HEK293T (cell line): ENCODE measurements around the gene GLTPD2.

ENCODE experiments used
- ARNT ChIP-seq: fragments of 450-650 bp; IDR thresholded peaks from 2 replicates; pipeline ENCODE4 v1.6.1; 2017; ENCODE audit warnings: mild to moderate bottlenecking
- BHLHE40 ChIP-seq: fragments of 450-650 bp; IDR thresholded peaks from 2 replicates; pipeline ENCODE4 v1.6.1; 2016; ENCODE audit warnings: mild to moderate bottlenecking, moderate library complexity, borderline replicate concordance
- CTBP1 ChIP-seq: fragments of 450-650 bp; IDR thresholded peaks from 2 replicates; pipeline ENCODE4 v1.6.1; 2016; ENCODE audit warnings: borderline replicate concordance
- ELF4 ChIP-seq: fragments of 450-650 bp; IDR thresholded peaks from 2 replicates; pipeline ENCODE4 v1.6.1; 2017; ENCODE audit warnings: antibody characterized with exemption
- FOXA1 ChIP-seq: fragments of 450-650 bp; IDR thresholded peaks from 2 replicates; pipeline ENCODE4 v1.6.1; 2016; ENCODE audit warnings: mild to moderate bottlenecking
- FOXK2 ChIP-seq: fragments of 450-650 bp; IDR thresholded peaks from 2 replicates; pipeline ENCODE4 v1.6.1; 2016; ENCODE audit warnings: mild to moderate bottlenecking
- L3MBTL2 ChIP-seq: fragments of 450-650 bp; conservative IDR thresholded peaks from 2 replicates; pipeline ENCODE4 v1.6.1; 2016; ENCODE audit warnings: mild to moderate bottlenecking
- LEF1 ChIP-seq: fragments of 450-650 bp; IDR thresholded peaks from 2 replicates; pipeline ENCODE4 v1.6.1; 2017; ENCODE audit warnings: mild to moderate bottlenecking, borderline replicate concordance
- NFRKB ChIP-seq: fragments of 450-650 bp; IDR thresholded peaks from 2 replicates; pipeline ENCODE4 v1.6.1; 2016; ENCODE audit warnings: mild to moderate bottlenecking, moderate library complexity
- SP1 ChIP-seq: fragments of 450-650 bp; IDR thresholded peaks from 2 replicates; pipeline ENCODE4 v1.6.1; 2017
- SUZ12 ChIP-seq: fragments of 450-650 bp; IDR thresholded peaks from 2 replicates; pipeline ENCODE4 v1.6.1; 2016; ENCODE audit warnings: mild to moderate bottlenecking
- TARDBP ChIP-seq: fragments of 450-650 bp; IDR thresholded peaks from 2 replicates; pipeline ENCODE4 v1.6.1; 2016
- ZNF384 ChIP-seq: fragments of 450-650 bp; IDR thresholded peaks from 2 replicates; pipeline ENCODE4 v1.6.1; 2016

- TF ChIP-seq NFRKB (no peak), FOXA1 (no peak), SP1 (no peak), SUZ12 (no peak), ARNT (no peak), TARDBP (no peak), CTBP1 (no peak), BHLHE40 (no peak), ELF4 (no peak), L3MBTL2 (no peak), FOXK2 (no peak), ZNF384 (no peak), LEF1 (no peak)
Measured at GRCh38 chr17:4838309-4838785, 49.6 kb downstream of the GLTPD2 start.
